K562 (cell line): ENCODE data around the gene DEFB124. TPM values are rescaled to one million over a fixed set of nuclear protein-coding genes. Genes with fewer than 3 reads are reported as not detected.

Source experiments
- ATAC-seq: fragments of 200-7000 bp; cut with Tn5 transposase; 3 replicates; pipeline ENCODE4 v1.9.1; 2020; ENCODE audit warnings: moderate library complexity
- BruUV-seq: library from RNA; stranded (reverse); fragments of 400-500 nt; replicated peaks from 2 replicates; lab custom pipeline; 2021; lab: Mats Ljungman, UMichigan
- CTCF ChIA-PET: fragments of 300-600 bp; formaldehyde crosslinking; extraction: SDS; loops from one replicate; lab custom pipeline; 2021; ENCODE audit warnings: low intra/inter-chr PET ratio; lab: Yijun Ruan, JAX
- POLR2A ChIA-PET: fragments of 300-600, 350-650 bp; sonication (Branson Sonifier 250); formaldehyde crosslinking; extraction: SDS; loops from one replicate; lab custom pipeline; 2021; ENCODE audit warnings: antibody characterized with exemption, inconsistent platforms; lab: Yijun Ruan, JAX
- DNase-seq, 4 experiments: peaks; one replicate each; pipeline versions ENCODE4 v3.0.0 to v3.0.0-alpha.2; 2011 to 2018; ENCODE audit warnings: low spot score in 3 of 4, mixed read lengths in 3 of 4; ENCODE audit errors: extremely low read depth in 1 of 4
- FAIRE-seq: peaks from 2 replicates; lab custom pipeline; 2011; peaks lifted over from hg19 to GRCh38; lab: Jason Lieb, UNC
- H2AFZ ChIP-seq: 2 replicates; pipeline ENCODE4 v1.6.0; 2011; ENCODE audit warnings: low read depth, low read length, control low read depth, inconsistent platforms
- H3K27ac ChIP-seq: fragments of 200-600 bp; 3 replicates; pipeline ENCODE4 v1.8.0; 2011; ENCODE audit warnings: low read depth, mild to moderate bottlenecking, control low read depth, inconsistent platforms, low read length, moderate library complexity, mixed read lengths; ENCODE audit errors: extremely low read depth
- H3K27me3 ChIP-seq, 2 experiments: fragments of 300-600 bp in 1 of 2; 2 replicates in 1 of 2; 3 replicates in 1 of 2; pipeline versions ENCODE4 v1.6.0 to v1.8.0; 2011; ENCODE audit warnings: inconsistent platforms in 2 of 2, low read length in 2 of 2, mild to moderate bottlenecking in 1 of 2, mixed read lengths in 1 of 2, moderate library complexity in 1 of 2; ENCODE audit not compliant: control insufficient read depth in 2 of 2, insufficient read depth in 2 of 2
- H3K36me3 ChIP-seq: fragments of 300-600 bp; 3 replicates; pipeline ENCODE4 v1.8.0; 2011; ENCODE audit warnings: mild to moderate bottlenecking, low read length, inconsistent platforms; ENCODE audit not compliant: control insufficient read depth, insufficient read depth
- H3K4me1 ChIP-seq, 2 experiments: fragments of 200-600 bp in 1 of 2; replicated peaks in 1 of 2; 2 replicates in 1 of 2; 3 replicates in 1 of 2; pipeline versions ENCODE4 v1.5.1 to v1.8.0; 2011; ENCODE audit warnings: inconsistent platforms in 2 of 2, low read length in 2 of 2, mild to moderate bottlenecking in 1 of 2, mixed read lengths in 1 of 2, moderate library complexity in 1 of 2; ENCODE audit not compliant: control insufficient read depth in 2 of 2, insufficient read depth in 2 of 2
- H3K4me2 ChIP-seq: 2 replicates; pipeline ENCODE4 v1.6.1; 2011; ENCODE audit warnings: low read length, control low read depth, inconsistent platforms, mixed read lengths; ENCODE audit not compliant: insufficient read depth
- H3K4me3 ChIP-seq: fragments of 200-600 bp; sonication (generic), shearing (Covaris generic); 2 replicates; pipeline ENCODE4 v1.5.1; 2016; ENCODE audit warnings: control low read depth, inconsistent platforms
- H3K79me2 ChIP-seq: fragments of 200-600 bp; 3 replicates; pipeline ENCODE4 v1.8.0; 2011; ENCODE audit warnings: low read length, inconsistent platforms; ENCODE audit not compliant: control insufficient read depth, insufficient read depth
- H3K9ac ChIP-seq, 2 experiments: 2 replicates each; pipeline versions ENCODE4 v1.6.0 to v1.6.1; 2011; ENCODE audit warnings: low read depth in 2 of 2, low read length in 2 of 2, control low read depth in 1 of 2, inconsistent platforms in 1 of 2, mild to moderate bottlenecking in 1 of 2, mixed read lengths in 1 of 2; ENCODE audit not compliant: insufficient read depth in 1 of 2
- H3K9me1 ChIP-seq: one replicate; pipeline ENCODE4 v1.6.0; 2011; ENCODE audit warnings: inconsistent platforms, mild to moderate bottlenecking, low read length, moderate library complexity; ENCODE audit not compliant: control insufficient read depth, insufficient read depth
- H3K9me3 ChIP-seq: replicated peaks from 2 replicates; pipeline ENCODE4 v1.5.1; 2011; ENCODE audit warnings: low read depth, low read length, inconsistent platforms; ENCODE audit not compliant: control insufficient read depth, insufficient read depth
- H4K20me1 ChIP-seq: replicated peaks from 2 replicates; pipeline ENCODE4 v1.6.1; 2011; ENCODE audit warnings: low read length, inconsistent platforms, mixed read lengths; ENCODE audit not compliant: control insufficient read depth, insufficient read depth
- BMI1 ChIP-seq: fragments of 150-350 bp; IDR thresholded peaks from 2 replicates; pipeline ENCODE4 v1.6.1; 2014; ENCODE audit warnings: low read length
- ELF1 ChIP-seq: fragments of 200-800 bp; sonication (Bioruptor generic); IDR thresholded peaks from 2 replicates; pipeline ENCODE4 v1.6.1; 2016; ENCODE audit warnings: missing genetic modification characterization, missing compliant biosample characterization
- FIP1L1 ChIP-seq: fragments of 200-400 bp; formaldehyde crosslinking; IDR thresholded peaks from 2 replicates; pipeline ENCODE4 v1.6.1; 2018; ENCODE audit warnings: mild to moderate bottlenecking, low read depth, low read length; ENCODE audit not compliant: poor library complexity, severe bottlenecking
- GABPA ChIP-seq: fragments of 200-800 bp; sonication (Bioruptor generic); conservative IDR thresholded peaks from 2 replicates; pipeline ENCODE4 v1.6.1; 2016; ENCODE audit warnings: low read depth, missing genetic modification characterization, missing compliant biosample characterization
- IRF2 ChIP-seq: sonication (generic); formaldehyde crosslinking; IDR thresholded peaks from 2 replicates; pipeline ENCODE4 v1.8.1; 2022; ENCODE audit warnings: mild to moderate bottlenecking, missing genetic modification reagents
- RFX1 ChIP-seq: fragments of 450-650 bp; IDR thresholded peaks from 2 replicates; pipeline ENCODE4 v1.6.1; 2016; ENCODE audit warnings: mild to moderate bottlenecking, moderate library complexity
- ZNF780A ChIP-seq: fragments of 250-450 bp; sonication (Bioruptor Pico); IDR thresholded peaks from 2 replicates; pipeline ENCODE4 v1.5.0; 2021; ENCODE audit warnings: mild to moderate bottlenecking
- WGBS: fragments of 100-300 bp; shearing (Covaris generic); methylation state at CpG from one replicate; pipeline ENCODE4 v1.1.6; 2016; ENCODE audit warnings: low coverage, mixed read lengths; ENCODE audit not compliant: insufficient coverage; ENCODE audit errors: missing lambda C conversion rate; 5-methylcytosine and 5-hydroxymethylcytosine counted together
- in situ Hi-C: fragments of 300-500 bp; cut with MboI; formaldehyde crosslinking; loops from 4 replicates; pipeline ENCODE4 v1.15.0; 2018; ENCODE audit warnings: inconsistent platforms, mixed read lengths
- intact Hi-C: fragments of 100-400 bp; cut with micrococcal nuclease; formaldehyde crosslinking; loops from 2 replicates; pipeline ENCODE4 v1.14.2; 2022
- polyA plus RNA-seq, 8 experiments: library from polyadenylated mRNA; depleted of rRNA in 4 of 8; stranded (reverse) in 5 of 8; unstranded in 3 of 8; fragments of >200 nt; fragmentation: Nextera tagmentation in 2 of 8; fragmentation: Illumina TruSeq in 1 of 8; extraction: Ambion mirVana in 2 of 8; extraction: Trizol in 1 of 8; gene quantifications; 2 replicates each; pipeline versions ENCODE4 v1.2.1 to v1.2.3, GENCODE V29; 2011 to 2014; ENCODE audit warnings: inconsistent platforms in 1 of 8, missing spikeins in 1 of 8
- total RNA-seq, 7 experiments: library from RNA; depleted of rRNA in 6 of 7; stranded (reverse); fragments of >200 nt in 6 of 7; fragmentation: Illumina TruSeq in 2 of 7; extraction: Trizol in 2 of 7; gene quantifications; 2 replicates each; pipeline versions ENCODE4 v1.2.1 to v1.2.3, GENCODE V29; 2011 to 2021; ENCODE audit warnings: low replicate concordance in 1 of 7
- TF ChIP-seq, protein P1 (sequence below), 2 experiments: fragments of 450-650 bp; formaldehyde crosslinking in 1 of 2; IDR thresholded peaks; 2 replicates each; pipeline versions ENCODE4 v1.4.0 to v1.6.1; 2014 to 2020; ENCODE audit warnings: mild to moderate bottlenecking in 2 of 2, borderline replicate concordance in 1 of 2, low read depth in 1 of 2
- TF ChIP-seq, protein P2 (sequence below): fragments of 250-450 bp; sonication (Bioruptor Pico); IDR thresholded peaks from 2 replicates; pipeline ENCODE4 v1.5.0; 2020; ENCODE audit warnings: mild to moderate bottlenecking, borderline replicate concordance

DEFB124 gene
- total and polyA plus RNA-seq, 9 of the 15 experiments (the other 6 are each of a cell fraction or from before 2014, with no cell fraction given), result not detected

DNA sequence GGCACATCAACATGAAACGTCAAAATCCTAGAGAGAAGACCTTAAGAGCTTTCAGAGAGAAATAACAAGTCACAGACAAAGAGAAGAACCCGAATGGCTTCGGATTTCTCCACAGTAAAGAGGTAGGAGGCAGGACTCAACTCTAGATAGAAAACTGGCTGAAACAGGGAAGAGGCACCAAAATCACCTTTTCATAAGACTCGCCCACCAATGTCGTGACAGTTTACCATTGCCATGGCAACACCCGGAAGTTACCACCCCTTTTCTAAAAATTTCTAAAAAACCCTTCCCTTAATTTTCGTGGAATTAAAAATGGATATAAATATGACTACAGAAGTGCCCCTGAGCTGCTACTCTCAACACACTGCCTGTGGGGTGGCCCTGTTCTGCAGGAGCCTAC, 56.6 kb downstream of the DEFB124 start:
- H3K27ac ChIP-seq, result no peak overlapping the region
- H3K79me2 ChIP-seq, result no peaks in the 10 kb centered on the region
- CTCF ChIA-PET, result no interaction called here
- H2AFZ ChIP-seq, result peak overlapping the region; percentile 22; the same call in 1 of the 2 replicates
- no peak overlapping the region for H3K4me2 ChIP-seq
- TF ChIP-seq BMI1 (0 out of 2 replicates have a peak, but pooled peaks have one; percentile 31), RFX1 (peak; percentile 88), FIP1L1 (no peak), ELF1 (no peak), ZNF780A (CRISPR knock-in tag) (no peak), IRF2 (CRISPR knock-in tag) (no peak), GABPA (tag) (0 out of 2 replicates have a peak, but pooled peaks have one; percentile 13)
- TF ChIP-seq, protein P1, sequence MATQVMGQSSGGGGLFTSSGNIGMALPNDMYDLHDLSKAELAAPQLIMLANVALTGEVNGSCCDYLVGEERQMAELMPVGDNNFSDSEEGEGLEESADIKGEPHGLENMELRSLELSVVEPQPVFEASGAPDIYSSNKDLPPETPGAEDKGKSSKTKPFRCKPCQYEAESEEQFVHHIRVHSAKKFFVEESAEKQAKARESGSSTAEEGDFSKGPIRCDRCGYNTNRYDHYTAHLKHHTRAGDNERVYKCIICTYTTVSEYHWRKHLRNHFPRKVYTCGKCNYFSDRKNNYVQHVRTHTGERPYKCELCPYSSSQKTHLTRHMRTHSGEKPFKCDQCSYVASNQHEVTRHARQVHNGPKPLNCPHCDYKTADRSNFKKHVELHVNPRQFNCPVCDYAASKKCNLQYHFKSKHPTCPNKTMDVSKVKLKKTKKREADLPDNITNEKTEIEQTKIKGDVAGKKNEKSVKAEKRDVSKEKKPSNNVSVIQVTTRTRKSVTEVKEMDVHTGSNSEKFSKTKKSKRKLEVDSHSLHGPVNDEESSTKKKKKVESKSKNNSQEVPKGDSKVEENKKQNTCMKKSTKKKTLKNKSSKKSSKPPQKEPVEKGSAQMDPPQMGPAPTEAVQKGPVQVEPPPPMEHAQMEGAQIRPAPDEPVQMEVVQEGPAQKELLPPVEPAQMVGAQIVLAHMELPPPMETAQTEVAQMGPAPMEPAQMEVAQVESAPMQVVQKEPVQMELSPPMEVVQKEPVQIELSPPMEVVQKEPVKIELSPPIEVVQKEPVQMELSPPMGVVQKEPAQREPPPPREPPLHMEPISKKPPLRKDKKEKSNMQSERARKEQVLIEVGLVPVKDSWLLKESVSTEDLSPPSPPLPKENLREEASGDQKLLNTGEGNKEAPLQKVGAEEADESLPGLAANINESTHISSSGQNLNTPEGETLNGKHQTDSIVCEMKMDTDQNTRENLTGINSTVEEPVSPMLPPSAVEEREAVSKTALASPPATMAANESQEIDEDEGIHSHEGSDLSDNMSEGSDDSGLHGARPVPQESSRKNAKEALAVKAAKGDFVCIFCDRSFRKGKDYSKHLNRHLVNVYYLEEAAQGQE (IDR thresholded peaks at IDR 0.05; ENCODE audit: borderline replicate concordance), result peak; percentile 40
- TF ChIP-seq, protein P1 (CRISPR knock-in tag; IDR thresholded peaks at IDR 0.05; ENCODE audit: low read depth), result no peak
- TF ChIP-seq, protein P2, sequence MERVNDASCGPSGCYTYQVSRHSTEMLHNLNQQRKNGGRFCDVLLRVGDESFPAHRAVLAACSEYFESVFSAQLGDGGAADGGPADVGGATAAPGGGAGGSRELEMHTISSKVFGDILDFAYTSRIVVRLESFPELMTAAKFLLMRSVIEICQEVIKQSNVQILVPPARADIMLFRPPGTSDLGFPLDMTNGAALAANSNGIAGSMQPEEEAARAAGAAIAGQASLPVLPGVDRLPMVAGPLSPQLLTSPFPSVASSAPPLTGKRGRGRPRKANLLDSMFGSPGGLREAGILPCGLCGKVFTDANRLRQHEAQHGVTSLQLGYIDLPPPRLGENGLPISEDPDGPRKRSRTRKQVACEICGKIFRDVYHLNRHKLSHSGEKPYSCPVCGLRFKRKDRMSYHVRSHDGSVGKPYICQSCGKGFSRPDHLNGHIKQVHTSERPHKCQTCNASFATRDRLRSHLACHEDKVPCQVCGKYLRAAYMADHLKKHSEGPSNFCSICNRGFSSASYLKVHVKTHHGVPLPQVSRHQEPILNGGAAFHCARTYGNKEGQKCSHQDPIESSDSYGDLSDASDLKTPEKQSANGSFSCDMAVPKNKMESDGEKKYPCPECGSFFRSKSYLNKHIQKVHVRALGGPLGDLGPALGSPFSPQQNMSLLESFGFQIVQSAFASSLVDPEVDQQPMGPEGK (CRISPR knock-in tag), result no peak
- POLR2A ChIA-PET, result interaction anchor here (0.8 kb wide), 1 partner anchor 41 kb away, joined by 3 read pairs; no protein-coding TSS in a partner anchor
- no peak for DNase-seq
- H3K36me3 ChIP-seq, result no peaks in the 10 kb centered on the region
- no peak for FAIRE-seq
- peaks cover 0 to 2% of the 10 kb centered on the region in 2 experiments; a peak in 1 of 5 replicates for H3K27me3 ChIP-seq
- ATAC-seq, result peak; percentile 64
- no TSS peak for BruUV-seq
- 3% methylated on average over 7 of the region's 7 CpGs for WGBS
- no peak overlapping the region for H3K4me3 ChIP-seq
- H3K9ac ChIP-seq, result no peak overlapping the region
- no peaks in the 10 kb centered on the region for H3K9me3 ChIP-seq
- no peaks in the 10 kb centered on the region for H3K9me1 ChIP-seq
- in situ Hi-C loops, result no loop called here
- intact Hi-C loops, result no loop called here
- H3K4me1 ChIP-seq, result no peaks in the 10 kb centered on the region
- no peaks in the 10 kb centered on the region for H4K20me1 ChIP-seq
